ENCODE data around the gene LRMDA. TPM values are rescaled to one million over a fixed set of nuclear protein-coding genes. Genes with fewer than 3 reads are reported as not detected.
"Not testable (repeated sequence)": the region's sequence is repeated elsewhere in the genome, so short reads cannot be mapped to it uniquely, and the experiment has no call there.

Gene LRMDA
- polyA plus RNA-seq, 3 donors = 39.8 to 59.6 (median 56.4) TPM

DNA sequence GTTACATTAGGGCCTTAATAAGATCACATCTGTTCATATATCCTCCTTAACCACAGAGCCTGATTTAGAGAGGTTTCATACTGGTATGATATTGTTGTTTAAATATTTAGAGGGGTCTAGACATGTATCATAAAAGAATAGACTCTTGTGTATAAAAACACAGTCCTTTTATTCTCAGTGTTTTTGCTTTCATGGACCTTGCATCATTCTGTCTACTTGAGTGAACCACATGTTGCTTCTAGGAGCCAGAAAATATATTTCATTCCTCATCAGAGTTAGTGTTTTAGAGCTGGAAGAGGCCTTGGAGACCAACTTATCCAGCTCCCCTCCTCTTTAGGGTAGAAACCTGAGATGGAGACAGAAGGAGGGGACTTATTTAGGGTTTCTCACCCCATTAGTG is 312.8 kb downstream of the LRMDA start:
- Histone ChIP-seq H3K27ac (ENCODE audit: low read depth in 1 of 2, low read length in 2 of 2) (no peak overlapping the region), H2AFZ (ENCODE audit: insufficient read depth, low read depth, low read length, poor library complexity, severe bottlenecking) (no peak overlapping the region), H3K4me2 (replicated peaks; ENCODE audit: extremely low read depth, low read length, poor library complexity, severe bottlenecking) (no peak overlapping the region), H3K79me2 (ENCODE audit: insufficient read depth, low read length) (no peaks in the 10 kb centered on the region), H3K9me3 (replicated peaks in 1 of 2; ENCODE audit: control insufficient read depth in 1 of 2, insufficient read depth in 1 of 2, low read length in 2 of 2) (no peaks in the 10 kb centered on the region), H3K4me1 (ENCODE audit: control insufficient read depth in 1 of 2, insufficient read depth in 2 of 2, low read length in 2 of 2) (peaks cover 0 to 14% of the 10 kb centered on the region in 2 donors), H3K4me3 (replicated peaks in 1 of 3; ENCODE audit: low read depth in 2 of 3, low read length in 3 of 3) (no peak overlapping the region), H3K36me3 (replicated peaks in 1 of 2; ENCODE audit: control insufficient read depth in 1 of 2, insufficient read depth in 2 of 2, low read length in 2 of 2) (peaks cover 7 to 18% of the 10 kb centered on the region in 2 donors), H3K27me3 (ENCODE audit: control insufficient read depth in 2 of 2, insufficient read depth in 2 of 2, low read length in 2 of 2) (no peaks in the 10 kb centered on the region), H3K9ac (ENCODE audit: insufficient read depth, low read length, poor library complexity, severe bottlenecking) (no peak overlapping the region), H4K20me1 (ENCODE audit: insufficient read depth, low read length) (no peaks in the 10 kb centered on the region)
- H3K4me1 Mint-ChIP-seq = peaks cover 16% of the 10 kb centered on the region
- peaks cover 17 to 25% of the 10 kb centered on the region in 2 donors for H3K36me3 Mint-ChIP-seq
- intact Hi-C loops (cut with micrococcal nuclease) = no loop called here
- H3K4me3 Mint-ChIP-seq = no peak overlapping the region
- DNase-seq = no peak
- H3K27me3 Mint-ChIP-seq (ENCODE audit: low read depth in 3 of 3) = no peaks in the 10 kb centered on the region
- peaks cover 0 to 3% (median 0%) of the 10 kb centered on the region in 7 donors for H3K9me3 Mint-ChIP-seq
- peak overlapping the region in 1 of 7 donors; percentile 4 for H3K27ac Mint-ChIP-seq
- TF ChIP-seq, protein P1, sequence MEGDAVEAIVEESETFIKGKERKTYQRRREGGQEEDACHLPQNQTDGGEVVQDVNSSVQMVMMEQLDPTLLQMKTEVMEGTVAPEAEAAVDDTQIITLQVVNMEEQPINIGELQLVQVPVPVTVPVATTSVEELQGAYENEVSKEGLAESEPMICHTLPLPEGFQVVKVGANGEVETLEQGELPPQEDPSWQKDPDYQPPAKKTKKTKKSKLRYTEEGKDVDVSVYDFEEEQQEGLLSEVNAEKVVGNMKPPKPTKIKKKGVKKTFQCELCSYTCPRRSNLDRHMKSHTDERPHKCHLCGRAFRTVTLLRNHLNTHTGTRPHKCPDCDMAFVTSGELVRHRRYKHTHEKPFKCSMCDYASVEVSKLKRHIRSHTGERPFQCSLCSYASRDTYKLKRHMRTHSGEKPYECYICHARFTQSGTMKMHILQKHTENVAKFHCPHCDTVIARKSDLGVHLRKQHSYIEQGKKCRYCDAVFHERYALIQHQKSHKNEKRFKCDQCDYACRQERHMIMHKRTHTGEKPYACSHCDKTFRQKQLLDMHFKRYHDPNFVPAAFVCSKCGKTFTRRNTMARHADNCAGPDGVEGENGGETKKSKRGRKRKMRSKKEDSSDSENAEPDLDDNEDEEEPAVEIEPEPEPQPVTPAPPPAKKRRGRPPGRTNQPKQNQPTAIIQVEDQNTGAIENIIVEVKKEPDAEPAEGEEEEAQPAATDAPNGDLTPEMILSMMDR (IDR thresholded peaks at IDR 0.05) = no peak

DNA sequence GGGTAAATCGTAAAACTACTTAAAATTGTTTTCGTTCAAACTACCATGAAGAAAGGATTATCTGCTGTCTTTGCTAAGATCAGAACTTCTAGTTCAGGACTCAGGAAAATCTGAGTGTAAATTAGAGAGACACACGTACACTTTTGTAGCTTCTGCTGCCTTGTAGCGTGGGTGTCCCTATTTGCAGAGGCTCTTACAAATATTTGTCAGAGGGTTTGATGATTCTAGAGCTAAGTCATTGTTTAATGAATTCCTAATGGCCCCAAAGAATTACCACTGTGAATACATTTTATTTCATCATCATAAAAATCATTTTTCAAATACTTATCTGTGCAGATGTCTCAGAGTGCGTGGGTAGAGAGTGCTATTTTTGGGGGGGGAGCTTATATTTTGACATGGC is 314.9 kb downstream of the LRMDA start:
- no peak overlapping the region for H3K4me3 ChIP-seq (replicated peaks in 1 of 3; ENCODE audit: low read depth in 2 of 3, low read length in 3 of 3)
- peaks cover 15 to 24% of the 10 kb centered on the region in 2 donors for H3K36me3 Mint-ChIP-seq
- H3K27me3 Mint-ChIP-seq (ENCODE audit: low read depth in 3 of 3) = no peaks in the 10 kb centered on the region
- H3K4me3 Mint-ChIP-seq = no peak overlapping the region
- intact Hi-C loops (cut with micrococcal nuclease) = no loop called here
- H3K9me3 ChIP-seq (replicated peaks in 1 of 2; ENCODE audit: control insufficient read depth in 1 of 2, insufficient read depth in 1 of 2, low read length in 2 of 2) = no peaks in the 10 kb centered on the region
- peaks cover 16% of the 10 kb centered on the region for H3K4me1 Mint-ChIP-seq
- H3K27me3 ChIP-seq (ENCODE audit: control insufficient read depth in 2 of 2, insufficient read depth in 2 of 2, low read length in 2 of 2) = no peaks in the 10 kb centered on the region
- peaks cover 0 to 14% of the 10 kb centered on the region in 2 donors for H3K4me1 ChIP-seq (ENCODE audit: control insufficient read depth in 1 of 2, insufficient read depth in 2 of 2, low read length in 2 of 2)
- H3K27ac ChIP-seq (ENCODE audit: low read depth in 1 of 2, low read length in 2 of 2) = no peak overlapping the region
- no peak for DNase-seq
- no CpG with 5 or more reads among the region's 5 CpGs for WGBS (ENCODE audit: insufficient coverage)
- H3K9ac ChIP-seq (ENCODE audit: insufficient read depth, low read length, poor library complexity, severe bottlenecking) = no peak overlapping the region
- H3K9me3 Mint-ChIP-seq = peaks cover 0 to 2% (median 0%) of the 10 kb centered on the region in 7 donors
- H3K4me2 ChIP-seq (replicated peaks; ENCODE audit: extremely low read depth, low read length, poor library complexity, severe bottlenecking) = no peak overlapping the region
- H3K27ac Mint-ChIP-seq = no peak overlapping the region
- peaks cover 5 to 18% of the 10 kb centered on the region in 2 donors for H3K36me3 ChIP-seq (replicated peaks in 1 of 2; ENCODE audit: control insufficient read depth in 1 of 2, insufficient read depth in 2 of 2, low read length in 2 of 2)
- no peaks in the 10 kb centered on the region for H4K20me1 ChIP-seq (ENCODE audit: insufficient read depth, low read length)
- TF ChIP-seq, protein P1 (IDR thresholded peaks at IDR 0.05) = no peak
- H3K79me2 ChIP-seq (ENCODE audit: insufficient read depth, low read length) = no peaks in the 10 kb centered on the region
- H2AFZ ChIP-seq (ENCODE audit: insufficient read depth, low read depth, low read length, poor library complexity, severe bottlenecking) = no peak overlapping the region

DNA sequence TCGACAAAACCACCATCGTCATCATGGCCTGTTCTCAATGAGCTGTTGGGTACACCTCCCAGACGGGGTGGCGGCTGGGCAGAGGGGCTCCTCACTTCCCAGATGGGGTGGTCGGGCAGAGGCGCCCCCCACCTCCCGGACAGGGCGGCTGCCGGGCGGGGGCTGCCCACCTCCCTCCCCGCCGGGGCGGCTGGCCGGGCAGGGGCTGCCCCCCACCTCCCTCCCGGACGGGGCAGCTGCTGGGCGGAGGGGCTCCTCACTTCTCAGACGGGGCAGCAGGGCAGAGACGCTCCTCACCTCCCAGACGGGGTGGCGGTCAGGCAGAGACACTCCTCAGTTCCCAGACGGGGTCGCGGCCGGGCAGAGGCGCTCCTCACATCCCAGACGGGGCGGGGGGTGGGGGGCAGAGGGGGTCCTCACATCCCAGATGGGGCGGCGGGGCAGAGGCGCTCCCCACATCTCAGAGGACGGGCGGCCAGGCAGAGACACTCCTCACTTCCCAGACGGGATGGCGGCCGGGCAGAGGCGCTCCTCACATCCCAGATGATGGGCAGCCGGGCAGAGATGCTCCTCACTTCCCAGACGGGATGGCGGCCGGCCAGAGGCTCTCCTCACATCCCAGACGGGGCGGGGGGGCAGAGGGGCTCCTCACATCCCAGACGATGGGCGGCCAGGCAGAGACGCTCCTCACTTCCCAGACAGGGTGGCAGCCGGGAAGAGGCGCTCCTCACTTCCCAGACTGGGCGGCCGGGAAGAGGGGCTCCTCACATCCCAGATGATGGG is 318.9 kb downstream of the LRMDA start:
- DNase-seq; H3K4me3 Mint-ChIP-seq; H2AFZ ChIP-seq (ENCODE audit: insufficient read depth, low read depth, low read length, poor library complexity, severe bottlenecking); H3K4me2 ChIP-seq (replicated peaks; ENCODE audit: extremely low read depth, low read length, poor library complexity, severe bottlenecking); H3K9ac ChIP-seq (ENCODE audit: insufficient read depth, low read length, poor library complexity, severe bottlenecking); H3K27me3 ChIP-seq (ENCODE audit: control insufficient read depth in 2 of 2, insufficient read depth in 2 of 2, low read length in 2 of 2); H3K27me3 Mint-ChIP-seq (ENCODE audit: low read depth in 3 of 3); H3K9me3 Mint-ChIP-seq; H3K36me3 ChIP-seq (replicated peaks in 1 of 2; ENCODE audit: control insufficient read depth in 1 of 2, insufficient read depth in 2 of 2, low read length in 2 of 2); intact Hi-C loops (cut with micrococcal nuclease); H4K20me1 ChIP-seq (ENCODE audit: insufficient read depth, low read length); H3K4me3 ChIP-seq (replicated peaks in 1 of 3; ENCODE audit: low read depth in 2 of 3, low read length in 3 of 3); H3K27ac ChIP-seq (ENCODE audit: low read depth in 1 of 2, low read length in 2 of 2); H3K4me1 Mint-ChIP-seq; H3K79me2 ChIP-seq (ENCODE audit: insufficient read depth, low read length); H3K4me1 ChIP-seq (ENCODE audit: control insufficient read depth in 1 of 2, insufficient read depth in 2 of 2, low read length in 2 of 2); H3K9me3 ChIP-seq (replicated peaks in 1 of 2; ENCODE audit: control insufficient read depth in 1 of 2, insufficient read depth in 1 of 2, low read length in 2 of 2): not testable (repeated sequence)
- 98% methylated on average over 30 of the region's 50 CpGs for WGBS (ENCODE audit: insufficient coverage)
- Mint-ChIP-seq H3K27ac (peak overlapping the region in 1 of 7 donors; percentile 21), H3K36me3 (peaks cover 8 to 21% of the 10 kb centered on the region in 2 donors)

Data from CD14-positive monocyte (primary cell).